Measurements from ENCODE around the gene MTFR1L.

- TF ChIP-seq EP300 (IDR thresholded peaks at IDR 0.05; ENCODE audit: low read depth), result no peak
- no peak for TF ChIP-seq CTCF (IDR thresholded peaks at IDR 0.05)
- no peak for TF ChIP-seq POLR2A (IDR thresholded peaks at IDR 0.05)
These were observed 11.1 kb upstream of the MTFR1L start for GRCh38 chr1:25808481-25809244.

Measured in transverse colon (tissue), 3 donors.